ENCODE results near the gene PCGF3. TPM values are rescaled to one million over a fixed set of nuclear protein-coding genes. Genes with fewer than 3 reads are reported as not detected.

Gene PCGF3, protein sequence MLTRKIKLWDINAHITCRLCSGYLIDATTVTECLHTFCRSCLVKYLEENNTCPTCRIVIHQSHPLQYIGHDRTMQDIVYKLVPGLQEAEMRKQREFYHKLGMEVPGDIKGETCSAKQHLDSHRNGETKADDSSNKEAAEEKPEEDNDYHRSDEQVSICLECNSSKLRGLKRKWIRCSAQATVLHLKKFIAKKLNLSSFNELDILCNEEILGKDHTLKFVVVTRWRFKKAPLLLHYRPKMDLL
- 26.5 TPM in 2 replicates for total RNA-seq (2014; rRNA removed; shearing (Covaris generic))

- peak; percentile 97 for DNase-seq (ENCODE audit: low read depth)
Observed at GRCh38 chr4:705278-706082, at the start of gene PCGF3. PCGF3 (plus strand) TSS chr4:705832; CDS start chr4:733681, 27,849 bp downstream.

DNA sequence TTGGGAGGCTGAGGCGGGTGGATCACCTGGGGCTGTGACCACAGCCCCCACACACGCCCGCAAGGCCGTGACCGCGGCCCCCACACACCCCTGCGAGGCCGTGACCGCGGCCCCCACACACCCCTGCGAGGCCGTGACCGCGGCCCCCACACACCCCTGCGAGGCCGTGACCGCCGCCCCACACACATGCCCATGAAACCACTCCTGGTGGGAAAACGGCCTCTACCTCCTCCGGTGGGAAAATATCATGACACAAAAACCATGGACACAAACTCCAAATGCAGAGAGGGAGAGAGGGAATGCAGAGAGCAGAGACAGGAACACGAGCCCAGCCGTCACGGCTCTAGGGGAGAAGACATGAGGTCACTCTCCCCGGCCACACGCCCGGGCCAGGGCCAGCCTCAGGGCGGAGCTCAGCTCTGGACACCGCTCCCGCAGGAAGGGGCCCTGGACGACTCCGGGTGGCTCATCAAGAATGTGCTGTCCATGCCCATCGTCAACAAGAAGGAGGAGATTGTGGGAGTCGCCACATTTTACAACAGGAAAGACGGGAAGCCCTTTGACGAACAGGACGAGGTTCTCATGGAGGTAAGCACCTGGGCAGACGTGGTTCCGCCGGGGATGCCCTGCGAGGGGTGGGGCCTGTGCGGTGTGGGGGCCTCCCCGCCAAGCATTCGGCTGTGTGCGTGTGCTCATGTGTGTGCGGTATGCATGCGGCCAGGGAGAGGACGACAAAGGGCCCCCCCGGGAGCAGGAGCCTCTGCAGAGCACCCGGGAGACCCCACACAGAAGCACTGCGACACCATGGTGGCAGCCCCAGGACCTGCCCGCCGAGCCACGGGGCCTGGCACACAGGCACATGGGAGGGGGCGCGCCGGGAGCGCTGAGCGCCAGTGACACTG lies 48.9 kb upstream of the PCGF3 start:
- no peak for DNase-seq (ENCODE audit: low read depth)

DNA sequence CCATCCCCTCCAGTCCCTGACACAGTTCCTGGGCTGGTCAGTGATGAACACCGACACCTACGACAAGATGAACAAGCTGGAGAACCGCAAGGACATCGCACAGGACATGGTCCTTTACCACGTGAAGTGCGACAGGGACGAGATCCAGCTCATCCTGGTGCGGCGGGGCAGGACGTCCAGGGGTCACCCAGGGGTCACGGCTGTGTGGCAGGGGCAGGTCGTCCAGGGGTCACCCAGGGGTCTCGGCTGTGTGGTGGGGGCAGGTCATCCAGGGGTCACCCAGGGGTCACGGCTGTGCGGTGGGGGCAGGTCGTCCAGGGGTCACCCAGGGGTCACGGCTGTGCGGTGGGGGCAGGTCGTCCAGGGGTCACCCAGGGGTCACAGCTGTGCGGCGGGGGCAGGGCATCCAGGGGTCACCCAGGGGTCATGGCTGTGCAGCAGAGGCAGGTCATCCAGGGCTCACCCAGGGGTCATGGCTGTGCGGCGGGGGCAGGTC lies 48.2 kb upstream of the PCGF3 start:
- no peak for DNase-seq (ENCODE audit: low read depth)

DNA sequence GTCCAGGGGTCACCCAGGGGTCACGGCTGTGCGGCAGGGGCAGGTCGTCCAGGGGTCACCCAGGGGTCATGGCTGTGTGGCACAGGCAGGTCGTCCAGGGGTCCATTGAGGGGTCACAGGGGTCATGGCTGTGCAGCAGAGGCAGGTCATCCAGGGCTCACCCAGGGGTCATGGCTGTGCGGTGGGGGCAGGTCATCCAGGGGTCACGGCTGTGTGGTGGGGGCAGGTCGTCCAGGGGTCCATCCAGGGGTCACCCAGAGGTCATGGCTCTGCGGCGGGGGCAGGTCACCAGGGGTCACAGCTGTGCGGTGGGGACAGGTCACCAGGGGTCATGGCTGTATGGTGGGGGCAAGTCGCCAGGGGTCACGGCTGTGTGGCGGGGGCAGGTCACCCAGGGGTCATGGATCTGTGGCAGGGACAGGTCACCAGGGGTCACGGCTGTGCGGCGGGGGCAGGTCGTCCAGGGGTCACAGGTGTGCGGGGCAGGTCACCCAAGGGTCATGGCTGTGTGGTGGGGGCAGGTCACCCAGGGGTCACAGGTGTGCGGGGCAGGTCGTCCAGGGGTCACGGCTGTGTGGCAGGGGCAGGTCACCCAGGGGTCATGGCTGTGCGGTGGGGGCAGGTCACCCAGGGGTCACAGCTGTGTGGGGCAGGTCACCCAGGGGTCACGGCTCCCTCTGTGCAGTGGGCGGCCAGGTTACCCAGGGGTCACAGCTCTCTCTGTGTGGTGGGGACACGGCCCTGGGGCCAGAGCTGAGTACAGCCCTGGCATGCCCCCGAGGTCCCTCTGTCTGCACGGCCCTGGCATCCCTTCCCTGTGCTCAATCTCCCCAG lies 47.6 kb upstream of the PCGF3 start:
- no peak for DNase-seq (ENCODE audit: low read depth)

- DNase-seq (ENCODE audit: low read depth), result no peak
Observed at GRCh38 chr4:658681-659667, 46.7 kb upstream of the PCGF3 start.

DNA sequence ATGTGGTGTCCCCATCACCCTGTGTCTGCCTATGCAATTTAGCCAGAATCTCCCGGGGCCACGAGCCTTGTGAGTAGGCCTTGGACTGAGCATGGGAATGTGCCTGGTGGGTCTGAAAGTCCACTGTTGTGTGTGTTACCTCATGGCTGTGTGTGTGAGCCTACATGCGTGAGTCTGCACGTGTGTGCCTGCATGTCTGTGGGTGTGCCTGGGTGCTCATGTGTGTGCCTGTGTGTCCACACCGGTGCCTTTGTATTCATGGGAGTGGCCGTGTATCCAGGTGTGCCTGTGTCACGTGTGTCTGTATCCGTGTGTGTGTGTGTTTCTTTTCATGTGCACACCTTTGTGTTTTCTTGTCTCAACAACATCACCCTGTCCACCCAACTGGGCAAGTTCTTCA lies 45.8 kb upstream of the PCGF3 start:
- no peak for DNase-seq (ENCODE audit: low read depth)

GRCh38 chr4:660401-660800 lies 45.2 kb upstream of the PCGF3 start:
- no peak for DNase-seq (ENCODE audit: low read depth)

DNA sequence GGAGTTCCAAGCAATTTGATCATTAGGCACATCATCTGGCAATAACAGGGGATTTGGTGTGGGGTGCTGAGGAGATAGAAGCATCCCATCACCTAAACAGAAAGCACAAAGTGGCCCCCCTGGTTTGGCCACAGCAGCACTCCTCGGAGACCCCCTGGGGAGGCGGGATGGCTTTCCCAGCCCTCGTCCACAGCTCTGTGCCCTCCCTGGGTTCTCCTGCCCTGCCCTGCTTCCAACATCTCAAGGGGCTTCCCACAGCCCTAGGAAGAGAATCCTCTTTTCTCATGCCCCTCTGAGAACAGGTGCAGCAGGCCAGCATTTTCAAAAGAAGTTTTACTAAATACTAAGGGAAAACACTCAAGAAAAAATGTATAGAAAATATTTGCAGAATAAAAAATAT lies 44.4 kb upstream of the PCGF3 start:
- no peak for DNase-seq (ENCODE audit: low read depth)

DNA sequence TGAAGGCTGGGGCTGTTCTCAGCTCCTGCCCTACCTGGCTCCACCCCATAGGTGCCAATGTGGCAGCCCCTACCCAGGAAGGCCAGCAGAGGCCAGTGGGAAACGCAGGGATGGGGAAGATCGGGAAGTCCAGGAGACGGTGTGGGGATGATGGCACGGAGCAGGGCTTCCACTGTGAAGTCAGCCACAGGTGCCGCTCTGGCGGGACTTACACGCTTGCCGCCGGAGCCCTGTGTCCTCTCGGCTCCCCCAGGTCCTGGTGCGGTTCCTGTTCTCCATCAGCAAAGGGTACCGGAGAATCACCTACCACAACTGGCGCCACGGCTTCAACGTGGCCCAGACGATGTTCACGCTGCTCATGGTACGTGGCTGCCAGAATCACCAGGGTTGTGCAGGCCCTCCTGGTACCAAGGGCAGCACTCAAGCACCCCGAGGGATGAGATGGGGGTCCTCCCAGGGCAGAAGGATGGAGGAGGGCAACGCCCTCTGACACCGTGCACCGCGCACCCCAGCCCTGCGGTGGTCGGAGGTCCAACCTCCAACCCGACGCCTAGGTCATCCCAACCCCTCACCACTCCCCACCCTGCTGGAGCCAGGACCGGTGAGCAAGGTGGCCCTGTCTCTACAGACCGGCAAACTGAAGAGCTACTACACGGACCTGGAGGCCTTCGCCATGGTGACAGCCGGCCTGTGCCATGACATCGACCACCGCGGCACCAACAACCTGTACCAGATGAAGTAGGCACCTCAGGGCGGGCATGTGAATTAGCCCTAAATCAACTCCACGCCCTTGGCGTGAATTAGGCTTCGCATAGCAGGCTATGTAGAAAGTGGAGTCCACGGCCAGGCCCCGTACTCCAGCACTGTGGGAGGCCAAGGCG lies 43.5 kb upstream of the PCGF3 start:
- no peak for DNase-seq (ENCODE audit: low read depth)

GRCh38 chr4:663046-663437 lies 42.6 kb upstream of the PCGF3 start:
- no peak for DNase-seq (ENCODE audit: low read depth)

DNA sequence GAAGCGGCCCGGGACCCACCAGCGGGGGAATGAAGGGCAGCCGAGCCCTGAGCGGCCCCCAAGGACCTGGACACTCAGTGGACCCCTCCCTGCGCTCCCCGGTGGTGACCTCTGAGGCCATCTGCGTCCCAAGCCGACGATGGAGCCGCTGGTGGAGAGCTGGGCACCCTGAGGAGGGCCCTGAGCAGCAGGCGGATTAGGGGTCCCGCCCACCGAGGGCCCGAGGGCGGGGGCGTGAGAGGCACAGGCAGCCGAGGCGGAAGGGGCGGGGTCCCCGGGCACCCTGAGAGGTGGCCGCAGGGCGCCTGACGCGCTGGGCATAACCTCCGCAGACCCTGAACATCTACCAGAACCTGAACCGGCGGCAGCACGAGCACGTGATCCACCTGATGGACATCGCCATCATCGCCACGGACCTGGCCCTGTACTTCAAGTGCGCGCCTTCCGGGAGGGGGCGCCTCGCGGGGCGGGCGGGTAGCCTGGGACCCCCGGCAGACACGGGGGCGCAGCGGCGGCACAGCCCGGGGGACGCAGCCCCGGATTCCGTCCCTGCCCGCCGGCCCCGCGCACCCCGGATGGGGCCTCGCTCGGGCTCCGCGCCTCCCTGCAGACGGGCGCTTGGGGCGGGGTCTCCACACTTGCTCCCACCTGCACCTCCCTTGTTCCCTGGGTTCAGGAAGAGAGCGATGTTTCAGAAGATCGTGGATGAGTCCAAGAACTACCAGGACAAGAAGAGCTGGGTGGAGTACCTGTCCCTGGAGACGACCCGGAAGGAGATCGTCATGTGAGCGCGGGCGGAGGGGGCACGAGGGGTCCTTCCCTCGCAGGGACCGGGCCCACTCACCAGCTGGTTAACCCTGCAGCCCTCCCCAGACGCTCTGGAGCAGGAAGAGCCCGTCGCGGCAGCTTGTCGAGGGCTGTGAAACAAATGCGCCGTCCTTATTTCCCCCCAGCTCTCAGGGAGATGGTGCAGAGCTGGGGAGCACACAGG lies 41.9 kb upstream of the PCGF3 start:
- DNase-seq (ENCODE audit: low read depth), result peak; percentile 60

- no peak for DNase-seq (ENCODE audit: low read depth)
Observed at GRCh38 chr4:664713-665231, 40.9 kb upstream of the PCGF3 start.

DNA sequence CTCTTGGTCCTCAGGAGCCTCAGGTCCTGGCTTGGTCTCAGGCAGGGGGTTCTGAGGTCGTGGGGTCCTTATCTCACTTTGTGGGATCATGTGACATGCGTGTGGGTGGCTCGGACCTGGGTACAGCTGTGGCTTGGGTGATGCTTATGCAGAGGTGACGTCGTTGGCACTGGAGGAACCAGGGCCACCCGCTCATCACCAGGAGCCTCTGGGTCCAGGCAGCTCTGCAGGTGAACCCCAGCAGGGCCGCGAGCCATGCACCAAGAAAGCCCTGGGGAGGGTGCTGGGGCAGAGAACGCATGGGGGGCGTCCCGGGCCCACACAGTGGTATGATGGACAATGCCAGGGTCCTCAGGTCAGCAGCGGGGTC lies 40.3 kb upstream of the PCGF3 start:
- DNase-seq (ENCODE audit: low read depth), result no peak

DNA sequence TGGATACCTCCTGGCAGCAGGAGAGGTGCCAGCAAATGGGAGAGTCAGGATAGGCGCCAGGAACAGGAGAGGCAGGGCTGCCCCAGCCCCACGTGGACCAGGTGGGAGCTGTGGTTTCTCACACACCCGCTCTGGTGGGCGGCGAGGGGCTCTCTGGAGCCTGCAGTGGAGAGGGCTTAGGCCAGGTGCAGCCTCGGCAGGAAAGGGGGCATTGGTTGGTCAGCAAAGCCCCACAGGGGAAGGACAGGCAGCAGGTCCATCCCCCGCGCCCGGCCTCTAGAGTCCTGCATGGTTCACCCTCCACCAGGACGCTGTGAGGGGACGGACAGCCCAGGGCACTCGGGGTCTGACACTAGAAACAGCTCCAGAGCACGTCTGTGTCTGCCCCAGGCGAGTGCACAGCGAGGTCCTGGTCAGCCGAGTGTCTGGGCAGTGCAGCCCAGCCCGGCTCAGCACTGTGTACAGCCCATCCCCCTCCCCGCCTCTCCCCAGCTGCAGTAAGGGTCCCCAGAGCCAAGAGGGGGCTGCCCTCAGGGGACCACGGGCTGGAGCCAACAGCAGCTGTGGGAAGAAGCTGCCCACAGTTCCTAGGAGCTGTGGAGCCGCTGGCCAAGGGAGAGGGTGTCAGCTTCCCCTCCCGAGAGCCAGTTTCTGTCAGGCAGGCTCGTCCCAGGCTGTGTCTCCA lies 39.7 kb upstream of the PCGF3 start:
- DNase-seq (ENCODE audit: low read depth), result no peak

GRCh38 chr4:666436-666810 lies 39.2 kb upstream of the PCGF3 start:
- no peak for DNase-seq (ENCODE audit: low read depth)

GRCh38 chr4:666822-667544 lies 38.6 kb upstream of the PCGF3 start:
- DNase-seq (ENCODE audit: low read depth), result no peak

All from Daoy (cell line).